Esophagus (tissue), 2 donors: ENCODE data around the gene SMCO1. TPM values are rescaled to one million over a fixed set of nuclear protein-coding genes. Genes with fewer than 3 reads are reported as not detected.
"Not testable (repeated sequence)": the region's sequence is repeated elsewhere in the genome, so short reads cannot be mapped to it uniquely, and the experiment has no call there.

Source experiments
- H3K27ac ChIP-seq, 2 donors: one replicate each; pipeline ENCODE4 v1.5.1; 2013; ENCODE audit warnings: low read depth in 2 of 2, mild to moderate bottlenecking in 2 of 2, inconsistent platforms in 1 of 2, low read length in 1 of 2, moderate library complexity in 1 of 2
- H3K27me3 ChIP-seq, 2 donors: one replicate each; pipeline ENCODE4 v1.6.1; 2013; ENCODE audit warnings: low read length in 2 of 2, control low read depth in 1 of 2, mild to moderate bottlenecking in 1 of 2; ENCODE audit not compliant: insufficient read depth in 2 of 2, control insufficient read depth in 1 of 2
- H3K36me3 ChIP-seq, 2 donors: one replicate each; pipeline ENCODE4 v1.6.1; 2013; ENCODE audit warnings: low read length in 1 of 2; ENCODE audit not compliant: control insufficient read depth in 2 of 2, insufficient read depth in 2 of 2
- H3K4me1 ChIP-seq, 2 donors: one replicate each; pipeline ENCODE4 v1.6.1; 2013; ENCODE audit warnings: low read length in 1 of 2; ENCODE audit not compliant: control insufficient read depth in 2 of 2, insufficient read depth in 2 of 2
- H3K4me3 ChIP-seq, 2 donors: one replicate each; pipeline ENCODE4 v1.5.1; 2013; ENCODE audit warnings: low read length in 2 of 2, mild to moderate bottlenecking in 2 of 2, low read depth in 1 of 2, moderate library complexity in 1 of 2
- H3K9me3 ChIP-seq, 2 donors: one replicate each; pipeline ENCODE4 v1.6.1; 2013; ENCODE audit warnings: mild to moderate bottlenecking in 2 of 2, low read depth in 1 of 2, low read length in 1 of 2, moderate library complexity in 1 of 2; ENCODE audit not compliant: control insufficient read depth in 2 of 2, insufficient read depth in 1 of 2
- WGBS, 2 donors: extraction: QIAGEN DNeasy Blood & Tissue Kit; methylation state at CpG; one replicate each; pipeline ENCODE4 v1.1.7; 2013; 5-methylcytosine and 5-hydroxymethylcytosine counted together
- polyA plus RNA-seq, 2 donors: library from polyadenylated mRNA; stranded (reverse); fragments of 200-250 nt; gene quantifications; one replicate each; pipeline ENCODE4 v1.2.3, GENCODE V29; 2013
- donor health status: healthy with polysubstance abuse.
- donor health status: Bipolar disorder and iron deficiency.

The SMCO1 gene
- polyA plus RNA-seq, 2 donors = not detected

GRCh38 chr3:196513697-196514349 is 1.3 kb downstream of the SMCO1 start:
- Histone ChIP-seq H3K27ac (no peak overlapping the region), H3K27me3 (no peaks in the 10 kb centered on the region), H3K36me3 (no peaks in the 10 kb centered on the region), H3K9me3 (peaks cover 0 to 3% of the 10 kb centered on the region in 2 donors), H3K4me1 (no peaks in the 10 kb centered on the region), H3K4me3 (no peak overlapping the region)
- WGBS, 2 donors = 83 to 86% methylated on average over 8 of the region's 8 CpGs

GRCh38 chr3:196511646-196512425 is 3.3 kb downstream of the SMCO1 start:
- H3K27ac ChIP-seq = peak overlapping the region; percentile 74 to 85
- H3K36me3 ChIP-seq, H3K9me3 ChIP-seq, H3K27me3 ChIP-seq, H3K4me3 ChIP-seq, H3K4me1 ChIP-seq: not testable (repeated sequence)
- 53 to 65% methylated on average over 13 to 15 of the region's 15 CpGs for WGBS, 2 donors

GRCh38 chr3:196511108-196511507 is 4.0 kb downstream of the SMCO1 start:
- not testable (repeated sequence) for H3K27me3 ChIP-seq, H3K9me3 ChIP-seq, H3K4me3 ChIP-seq, H3K4me1 ChIP-seq, H3K27ac ChIP-seq, H3K36me3 ChIP-seq
- 87 to 93% methylated on average over 1 of the region's 1 CpG for WGBS, 2 donors

GRCh38 chr3:196506687-196507086 is 8.5 kb downstream of the SMCO1 start:
- Histone ChIP-seq H3K9me3 (no peaks in the 10 kb centered on the region), H3K4me1 (no peaks in the 10 kb centered on the region), H3K27ac (no peak overlapping the region), H3K27me3 (no peaks in the 10 kb centered on the region), H3K36me3 (no peaks in the 10 kb centered on the region), H3K4me3 (no peak overlapping the region)
- 89 to 94% methylated on average over 8 of the region's 8 CpGs for WGBS, 2 donors

GRCh38 chr3:196504556-196504955 is 10.6 kb downstream of the SMCO1 start:
- peak overlapping the region in 1 of 2 donors; percentile 97 for H3K27ac ChIP-seq
- 97 to 98% methylated on average over 6 of the region's 6 CpGs for WGBS, 2 donors
- H3K4me3 ChIP-seq = no peak overlapping the region
- no peaks in the 10 kb centered on the region for H3K9me3 ChIP-seq
- no peaks in the 10 kb centered on the region for H3K27me3 ChIP-seq
- H3K4me1 ChIP-seq = peaks cover 0 to 2% of the 10 kb centered on the region in 2 donors
- H3K36me3 ChIP-seq = no peaks in the 10 kb centered on the region

- 23 to 27% methylated on average over 7 of the region's 7 CpGs for WGBS, 2 donors
- not testable (repeated sequence) for H3K9me3 ChIP-seq, H3K4me1 ChIP-seq, H3K36me3 ChIP-seq, H3K27me3 ChIP-seq
- peak overlapping the region; percentile 77 to 88 for H3K4me3 ChIP-seq
- peak overlapping the region; percentile 97 to 99 for H3K27ac ChIP-seq
Measured at GRCh38 chr3:196504077-196504398, 11.1 kb downstream of the SMCO1 start.

GRCh38 chr3:196503196-196504076 is 11.7 kb downstream of the SMCO1 start, which contains the start of gene RNF168:
Gene RNF168, minus strand, starts transcription at chr3:196503768. Its CDS starts 595 bp downstream, at chr3:196503173.
- Histone ChIP-seq H3K36me3 (no peaks in the 10 kb centered on the region), H3K9me3 (no peaks in the 10 kb centered on the region), H3K4me3 (peak within 1 kb of the TSS; percentile 77 to 88), H3K27ac (peak within 1 kb of the TSS; percentile 97 to 99), H3K4me1 (peaks cover 2% of the 10 kb centered on the region in 2 donors), H3K27me3 (no peaks in the 10 kb centered on the region)
- 0 to 1% methylated on average over 59 to 75 of the region's 75 CpGs for WGBS, 2 donors

- Histone ChIP-seq H3K27ac (peak overlapping the region; percentile 97 to 99), H3K36me3 (no peaks in the 10 kb centered on the region), H3K4me3 (peak overlapping the region; percentile 77 to 88), H3K4me1 (peaks cover 2% of the 10 kb centered on the region in 2 donors), H3K9me3 (no peaks in the 10 kb centered on the region), H3K27me3 (no peaks in the 10 kb centered on the region)
- WGBS, 2 donors = 0% methylated on average over 27 of the region's 27 CpGs
Measured at GRCh38 chr3:196502775-196503195, 12.4 kb downstream of the SMCO1 start.

GRCh38 chr3:196501316-196502044 is 13.7 kb downstream of the SMCO1 start:
- Histone ChIP-seq H3K36me3 (no peaks in the 10 kb centered on the region), H3K27me3 (no peaks in the 10 kb centered on the region), H3K27ac (peak overlapping the region; percentile 52 to 78), H3K4me1 (peaks cover 2% of the 10 kb centered on the region in 2 donors), H3K4me3 (peak overlapping the region; percentile 38 to 77), H3K9me3 (no peaks in the 10 kb centered on the region)
- 7 to 8% methylated on average over 14 of the region's 14 CpGs for WGBS, 2 donors
